Measurements from ENCODE around the gene SLC23A3. TPM values are rescaled to one million over a fixed set of nuclear protein-coding genes. Genes with fewer than 3 reads are reported as not detected.

SLC23A3 gene
- total RNA-seq, 4 donors from 2014 or later, result 0.21 to 0.98 (median 0.30) TPM; not detected in 1

GRCh38 chr2:219163156-219163555, 6.7 kb downstream of the SLC23A3 start:
- Histone ChIP-seq H3K27ac (no peak overlapping the region), H3K9me3 (no peaks in the 10 kb centered on the region), H3K36me3 (peaks cover 0 to 2% (median 0%) of the 10 kb centered on the region in 3 donors), H3K27me3 (no peaks in the 10 kb centered on the region), H3K4me1 (peaks cover 0 to 15% (median 12%) of the 10 kb centered on the region in 4 donors), H3K4me3 (no peak overlapping the region)
- 91 to 93% methylated on average over 6 of the region's 6 CpGs for WGBS, 2 donors
- DNase-seq (ENCODE audit: low spot score in 2 of 2), result no peak
- no peak for TF ChIP-seq EP300 (IDR thresholded peaks at IDR 0.05)
- no peak for TF ChIP-seq POLR2A (IDR thresholded peaks at IDR 0.05)
- no peak for TF ChIP-seq CTCF (IDR thresholded peaks at IDR 0.05)

GRCh38 chr2:219161097-219161496, 8.7 kb downstream of the SLC23A3 start:
- no peak for TF ChIP-seq POLR2A (IDR thresholded peaks at IDR 0.05)
- no peak for TF ChIP-seq EP300 (IDR thresholded peaks at IDR 0.05)
- TF ChIP-seq CTCF (IDR thresholded peaks at IDR 0.05), result no peak
- no peaks in the 10 kb centered on the region for H3K9me3 ChIP-seq

GRCh38 chr2:219160186-219161017, 9.4 kb downstream of the SLC23A3 start, which contains the start of gene NHEJ1:
Gene NHEJ1 (minus strand): TSS chr2:219160815. CDS start chr2:219158362, 2,453 bp downstream.
- peak within 1 kb of the TSS; percentile 91 to 99 (median 96) for H3K27ac ChIP-seq
- 0 to 1% methylated on average over 46 to 57 of the region's 70 CpGs for WGBS, 2 donors
- TF ChIP-seq POLR2A (IDR thresholded peaks at IDR 0.05) (peak; percentile 62 to 78), EP300 (IDR thresholded peaks at IDR 0.05) (peak; percentile 40 to 92), CTCF (IDR thresholded peaks at IDR 0.05) (peak; percentile 96 to 100 (median 99))

More at GRCh38 chr2:219161097-219161496, 8.7 kb downstream of the SLC23A3 start:
- peak overlapping the region; percentile 71 to 83 (median 78) for H3K4me3 ChIP-seq
- peaks cover 0 to 15% (median 12%) of the 10 kb centered on the region in 4 donors for H3K4me1 ChIP-seq
- DNase-seq (ENCODE audit: low spot score in 2 of 2), result no peak
- H3K27me3 ChIP-seq, result no peaks in the 10 kb centered on the region
- peak overlapping the region; percentile 91 to 99 (median 96) for H3K27ac ChIP-seq
- H3K36me3 ChIP-seq, result peaks cover 0 to 23% (median 0%) of the 10 kb centered on the region in 3 donors
- WGBS, 2 donors, result 75 to 77% methylated on average over 4 of the region's 4 CpGs

GRCh38 chr2:219159771-219160185, 10.1 kb downstream of the SLC23A3 start:
- Histone ChIP-seq H3K4me3 (peak overlapping the region; percentile 71 to 83 (median 78)), H3K27me3 (no peaks in the 10 kb centered on the region), H3K36me3 (peaks cover 0 to 30% (median 0%) of the 10 kb centered on the region in 3 donors), H3K9me3 (no peaks in the 10 kb centered on the region), H3K4me1 (peaks cover 0 to 15% (median 12%) of the 10 kb centered on the region in 4 donors), H3K27ac (peak overlapping the region; percentile 91 to 99 (median 96))
- no peak for DNase-seq (ENCODE audit: low spot score in 2 of 2)
- TF ChIP-seq CTCF (IDR thresholded peaks at IDR 0.05) (no peak), EP300 (IDR thresholded peaks at IDR 0.05) (no peak), POLR2A (IDR thresholded peaks at IDR 0.05) (no peak)
- 3 to 6% methylated on average over 18 of the region's 18 CpGs for WGBS, 2 donors

More at GRCh38 chr2:219160186-219161017, 9.4 kb downstream of the SLC23A3 start, which contains the start of gene NHEJ1:
- H3K4me1 ChIP-seq, result peaks cover 0 to 15% (median 12%) of the 10 kb centered on the region in 4 donors
- no peaks in the 10 kb centered on the region for H3K27me3 ChIP-seq
- peak; percentile 99 for DNase-seq (ENCODE audit: low spot score in 2 of 2)
- H3K4me3 ChIP-seq, result peak within 1 kb of the TSS; percentile 71 to 83 (median 78)
- H3K36me3 ChIP-seq, result peaks cover 0 to 29% (median 0%) of the 10 kb centered on the region in 3 donors
- no peaks in the 10 kb centered on the region for H3K9me3 ChIP-seq

GRCh38 chr2:219158586-219158985, 11.2 kb downstream of the SLC23A3 start:
- no peak for DNase-seq (ENCODE audit: low spot score in 2 of 2)
- Histone ChIP-seq H3K27me3 (no peaks in the 10 kb centered on the region), H3K27ac (no peak overlapping the region), H3K36me3 (peaks cover 0 to 38% (median 0%) of the 10 kb centered on the region in 3 donors), H3K4me1 (peaks cover 0 to 15% (median 12%) of the 10 kb centered on the region in 4 donors), H3K4me3 (no peak overlapping the region), H3K9me3 (no peaks in the 10 kb centered on the region)
- WGBS, 2 donors, result 87 to 90% methylated on average over 3 of the region's 3 CpGs
- TF ChIP-seq CTCF (IDR thresholded peaks at IDR 0.05), result no peak
- no peak for TF ChIP-seq EP300 (IDR thresholded peaks at IDR 0.05)
- no peak for TF ChIP-seq POLR2A (IDR thresholded peaks at IDR 0.05)
